Mesenchymal stem cell (in vitro differentiated cells and primary cell): ENCODE measurements around the gene ROBO3.

Source experiments
- DNase-seq: peaks from one replicate; pipeline ENCODE4 v3.0.0-alpha.2; 2013
- H2AFZ ChIP-seq: one replicate; pipeline ENCODE4 v1.6.1; 2013; ENCODE audit warnings: low read depth, mild to moderate bottlenecking, control low read depth, inconsistent platforms, low read length, moderate library complexity
- H2AK5ac ChIP-seq: 2 replicates; pipeline ENCODE4 v1.6.1; 2013; ENCODE audit warnings: low read length, moderate library complexity, mild to moderate bottlenecking, inconsistent platforms; ENCODE audit not compliant: severe bottlenecking
- H2BK120ac ChIP-seq: one replicate; pipeline ENCODE4 v1.6.1; 2013; ENCODE audit warnings: low read depth, mild to moderate bottlenecking, inconsistent platforms, low read length, moderate library complexity
- H2BK12ac ChIP-seq, 2 experiments: one replicate each; pipeline ENCODE4 v1.6.1; 2013; ENCODE audit warnings: inconsistent platforms in 2 of 2, low read length in 2 of 2, mild to moderate bottlenecking in 2 of 2, moderate library complexity in 2 of 2, control low read depth in 1 of 2
- H2BK15ac ChIP-seq: one replicate; pipeline ENCODE4 v1.6.1; 2013; ENCODE audit warnings: mild to moderate bottlenecking, low read depth, inconsistent platforms; ENCODE audit not compliant: poor library complexity, severe bottlenecking
- H2BK5ac ChIP-seq: 2 replicates; pipeline ENCODE4 v1.6.1; 2013; ENCODE audit warnings: low read depth, mild to moderate bottlenecking, low read length, control low read depth, inconsistent platforms; ENCODE audit not compliant: poor library complexity, severe bottlenecking
- H3K14ac ChIP-seq, 2 experiments: one replicate each; pipeline ENCODE4 v1.6.1; 2013; ENCODE audit warnings: inconsistent platforms in 2 of 2, low read length in 2 of 2, control low read depth in 1 of 2, mild to moderate bottlenecking in 1 of 2, moderate library complexity in 1 of 2
- H3K18ac ChIP-seq, 2 experiments: one replicate each; pipeline ENCODE4 v1.6.1; 2013; ENCODE audit warnings: inconsistent platforms in 2 of 2, low read length in 2 of 2, control low read depth in 1 of 2, low read depth in 1 of 2, mild to moderate bottlenecking in 1 of 2
- H3K23ac ChIP-seq, 2 experiments: one replicate each; pipeline ENCODE4 v1.6.1; 2013; ENCODE audit warnings: inconsistent platforms in 2 of 2, low read length in 2 of 2, mild to moderate bottlenecking in 2 of 2, moderate library complexity in 2 of 2, control low read depth in 1 of 2
- H3K27ac ChIP-seq: 2 replicates; pipeline ENCODE4 v1.5.1; 2013; ENCODE audit warnings: mild to moderate bottlenecking, moderate library complexity, low read length, control low read depth, inconsistent platforms; ENCODE audit not compliant: poor library complexity, severe bottlenecking
- H3K27me3 ChIP-seq, 2 experiments: 2 replicates each; pipeline versions ENCODE4 v1.6.1 to v1.7.0; 2013; ENCODE audit warnings: low read length in 2 of 2, mild to moderate bottlenecking in 2 of 2, moderate library complexity in 2 of 2, control low read depth in 1 of 2, inconsistent platforms in 1 of 2; ENCODE audit not compliant: control insufficient read depth in 1 of 2, insufficient read depth in 1 of 2
- H3K36me3 ChIP-seq, 2 experiments: 2 replicates each; pipeline versions ENCODE4 v1.6.1 to v1.7.0; 2013; ENCODE audit warnings: low read length in 2 of 2, control low read depth in 1 of 2, inconsistent platforms in 1 of 2, low read depth in 1 of 2, mild to moderate bottlenecking in 1 of 2; ENCODE audit not compliant: insufficient read depth in 2 of 2, control insufficient read depth in 1 of 2
- H3K4ac ChIP-seq, 2 experiments: one replicate each; pipeline ENCODE4 v1.6.1; 2013; ENCODE audit warnings: inconsistent platforms in 2 of 2, low read length in 2 of 2, mild to moderate bottlenecking in 2 of 2, moderate library complexity in 2 of 2, control low read depth in 1 of 2, low read depth in 1 of 2
- H3K4me1 ChIP-seq: 2 replicates; pipeline ENCODE4 v1.6.1; 2013; ENCODE audit warnings: low read depth, low read length, control low read depth; ENCODE audit not compliant: control insufficient read depth, insufficient read depth
- H3K4me2 ChIP-seq: 2 replicates; pipeline ENCODE4 v1.6.1; 2013; ENCODE audit warnings: low read length, mild to moderate bottlenecking, inconsistent platforms; ENCODE audit not compliant: poor library complexity, severe bottlenecking
- H3K4me3 ChIP-seq, 2 experiments: 2 replicates each; pipeline versions ENCODE4 v1.5.1 to v1.7.0; 2013; ENCODE audit warnings: low read length in 2 of 2, mild to moderate bottlenecking in 2 of 2, control low read depth in 1 of 2, low read depth in 1 of 2; ENCODE audit not compliant: insufficient read depth in 1 of 2
- H3K79me1 ChIP-seq: replicated peaks from 2 replicates; pipeline ENCODE4 v1.6.1; 2013; ENCODE audit warnings: mild to moderate bottlenecking, control low read depth, low read length, inconsistent platforms; ENCODE audit not compliant: poor library complexity, severe bottlenecking
- H3K9ac ChIP-seq: 2 replicates; pipeline ENCODE4 v1.7.0; 2013; ENCODE audit warnings: mild to moderate bottlenecking, low read length, moderate library complexity
- H3K9me3 ChIP-seq: 2 replicates; pipeline ENCODE4 v1.7.0; 2013; ENCODE audit warnings: mild to moderate bottlenecking, low read length; ENCODE audit not compliant: control insufficient read depth
- H4K8ac ChIP-seq: one replicate; pipeline ENCODE4 v1.6.1; 2013; ENCODE audit warnings: inconsistent platforms, mild to moderate bottlenecking, low read length, moderate library complexity
- H4K91ac ChIP-seq: one replicate; pipeline ENCODE4 v1.6.1; 2013; ENCODE audit warnings: mild to moderate bottlenecking, low read length, inconsistent platforms
- WGBS: methylation state at CpG from one replicate; pipeline ENCODE4 v1.1.7; 2013; ENCODE audit warnings: mixed read lengths; 5-methylcytosine and 5-hydroxymethylcytosine counted together

ROBO3 gene

GRCh38 chr11:124869331-124869730 is 4.1 kb downstream of the ROBO3 start:
- H4K91ac ChIP-seq, result no peak overlapping the region
- no peak for DNase-seq
- H2BK120ac ChIP-seq, result no peak overlapping the region
- no peaks in the 10 kb centered on the region for H3K9me3 ChIP-seq
- no peak overlapping the region for H2BK12ac ChIP-seq
- H2AK5ac ChIP-seq, result no peak overlapping the region
- no peak overlapping the region for H3K23ac ChIP-seq
- H2AFZ ChIP-seq, result no peak overlapping the region
- H3K9ac ChIP-seq, result no peak overlapping the region
- WGBS, result 21% methylated on average over 16 of the region's 16 CpGs
- H3K4me2 ChIP-seq, result no peak overlapping the region
- no peak overlapping the region for H3K18ac ChIP-seq
- H3K4me1 ChIP-seq, result peaks cover 19% of the 10 kb centered on the region
- no peak overlapping the region for H3K4me3 ChIP-seq
- H3K27ac ChIP-seq, result no peak overlapping the region
- no peak overlapping the region for H3K14ac ChIP-seq
- no peak overlapping the region for H2BK15ac ChIP-seq
- H3K4ac ChIP-seq, result no peak overlapping the region
- H4K8ac ChIP-seq, result no peak overlapping the region
- H3K79me1 ChIP-seq, result no peaks in the 10 kb centered on the region
- H3K27me3 ChIP-seq, result peaks cover 99 to 100% of the 10 kb centered on the region in 2 experiments
- H2BK5ac ChIP-seq, result no peak overlapping the region
- H3K36me3 ChIP-seq, result no peaks in the 10 kb centered on the region

DNA sequence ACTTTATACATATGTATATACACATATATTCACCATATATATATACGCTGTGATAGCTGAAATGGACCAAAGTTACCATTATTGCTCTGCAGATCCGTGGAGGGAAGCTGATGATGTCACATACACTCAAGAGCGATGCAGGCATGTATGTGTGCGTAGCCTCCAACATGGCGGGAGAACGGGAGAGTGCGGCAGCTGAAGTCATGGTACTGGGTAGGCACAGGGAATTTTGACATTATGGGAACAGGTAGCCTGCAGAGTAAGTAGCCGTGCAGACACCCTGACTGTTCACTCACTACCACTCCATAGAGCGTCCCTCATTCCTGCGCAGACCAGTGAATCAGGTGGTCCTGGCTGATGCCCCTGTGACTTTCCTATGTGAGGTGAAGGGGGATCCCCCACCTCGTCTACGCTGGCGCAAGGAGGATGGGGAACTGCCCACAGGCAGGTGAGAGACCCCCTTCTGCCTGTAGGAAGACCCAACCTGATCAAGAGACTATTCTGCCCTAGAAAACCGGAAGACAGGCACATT is 4.7 kb downstream of the ROBO3 start:
- peaks cover 19% of the 10 kb centered on the region for H3K4me1 ChIP-seq
- H2BK5ac ChIP-seq, result no peak overlapping the region
- no peak overlapping the region for H3K18ac ChIP-seq
- no peak overlapping the region for H2BK120ac ChIP-seq
- no peaks in the 10 kb centered on the region for H3K9me3 ChIP-seq
- H3K4me2 ChIP-seq, result no peak overlapping the region
- H3K27me3 ChIP-seq, result peaks cover 96 to 100% of the 10 kb centered on the region in 2 experiments
- no peak overlapping the region for H2BK15ac ChIP-seq
- H3K9ac ChIP-seq, result no peak overlapping the region
- no peak overlapping the region for H3K23ac ChIP-seq
- H3K4ac ChIP-seq, result no peak overlapping the region
- H3K79me1 ChIP-seq, result no peaks in the 10 kb centered on the region
- no peaks in the 10 kb centered on the region for H3K36me3 ChIP-seq
- no peak overlapping the region for H2AK5ac ChIP-seq
- no peak for DNase-seq
- no peak overlapping the region for H3K14ac ChIP-seq
- H3K4me3 ChIP-seq, result no peak overlapping the region
- no peak overlapping the region for H2AFZ ChIP-seq
- H3K27ac ChIP-seq, result no peak overlapping the region
- WGBS, result 75% methylated on average over 13 of the region's 14 CpGs
- no peak overlapping the region for H4K91ac ChIP-seq
- H4K8ac ChIP-seq, result no peak overlapping the region
- H2BK12ac ChIP-seq, result no peak overlapping the region

DNA sequence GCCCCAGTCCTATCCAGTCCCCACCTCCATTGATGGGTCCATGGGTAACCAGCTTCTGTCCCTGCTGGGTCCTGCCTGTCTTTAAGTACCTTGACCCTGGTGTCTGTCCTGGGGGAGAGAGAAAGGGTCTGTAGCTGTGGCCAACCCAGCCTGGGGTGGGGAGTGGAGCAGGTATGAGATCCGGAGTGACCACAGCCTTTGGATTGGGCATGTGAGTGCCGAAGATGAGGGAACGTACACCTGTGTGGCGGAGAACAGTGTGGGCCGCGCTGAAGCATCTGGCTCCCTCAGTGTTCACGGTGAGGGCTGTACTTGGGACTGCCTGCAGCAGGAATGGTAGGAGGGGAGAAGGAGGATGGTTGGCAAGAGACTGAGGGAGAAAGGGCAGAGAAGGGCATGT is 5.2 kb downstream of the ROBO3 start:
- Histone ChIP-seq H3K4me1 (peaks cover 15% of the 10 kb centered on the region), H3K23ac (no peak overlapping the region), H3K9me3 (no peaks in the 10 kb centered on the region), H2BK5ac (no peak overlapping the region), H2BK15ac (no peak overlapping the region), H3K79me1 (no peaks in the 10 kb centered on the region), H3K14ac (no peak overlapping the region), H3K4me3 (no peak overlapping the region), H3K4me2 (no peak overlapping the region), H3K36me3 (no peaks in the 10 kb centered on the region), H3K4ac (no peak overlapping the region), H2BK120ac (no peak overlapping the region), H4K91ac (no peak overlapping the region), H2BK12ac (no peak overlapping the region), H3K9ac (no peak overlapping the region), H3K27me3 (peaks cover 95 to 97% of the 10 kb centered on the region in 2 experiments), H3K18ac (no peak overlapping the region), H2AFZ (no peak overlapping the region), H3K27ac (no peak overlapping the region), H2AK5ac (no peak overlapping the region), H4K8ac (no peak overlapping the region)
- WGBS, result 79% methylated on average over 7 of the region's 7 CpGs
- no peak for DNase-seq

DNA sequence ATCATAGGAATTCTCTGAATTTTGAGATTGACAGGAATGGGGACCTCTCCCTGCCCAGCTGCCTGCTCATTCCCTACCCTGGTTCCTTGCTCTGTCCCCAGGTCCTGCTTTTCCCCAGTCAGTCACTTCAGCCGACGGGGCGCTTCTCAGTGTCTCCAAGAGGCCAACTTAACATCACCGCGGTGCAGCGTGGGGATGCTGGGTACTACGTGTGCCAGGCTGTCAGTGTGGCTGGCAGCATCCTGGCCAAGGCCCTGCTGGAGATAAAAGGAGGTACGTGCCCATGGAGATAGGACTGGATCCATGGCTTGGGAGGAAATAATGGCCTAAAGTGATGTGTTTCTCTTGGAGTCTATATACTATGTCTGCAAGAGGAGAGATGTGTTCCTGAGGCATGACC is 7.0 kb downstream of the ROBO3 start:
- Histone ChIP-seq H2AK5ac (no peak overlapping the region), H3K4me3 (no peak overlapping the region), H4K91ac (no peak overlapping the region), H2BK5ac (no peak overlapping the region), H2AFZ (no peak overlapping the region), H3K14ac (no peak overlapping the region), H3K4ac (no peak overlapping the region), H3K9me3 (no peaks in the 10 kb centered on the region), H3K27me3 (peaks cover 78 to 79% of the 10 kb centered on the region in 2 experiments), H3K4me1 (peaks cover 14% of the 10 kb centered on the region), H3K9ac (no peak overlapping the region), H3K36me3 (no peaks in the 10 kb centered on the region), H3K79me1 (no peaks in the 10 kb centered on the region), H3K23ac (no peak overlapping the region), H3K4me2 (no peak overlapping the region), H2BK120ac (no peak overlapping the region), H3K27ac (no peak overlapping the region), H4K8ac (no peak overlapping the region), H2BK12ac (no peak overlapping the region), H2BK15ac (no peak overlapping the region), H3K18ac (no peak overlapping the region)
- 59% methylated on average over 8 of the region's 8 CpGs for WGBS
- DNase-seq, result no peak
